Measurements from ENCODE around the gene MSH5. TPM values are rescaled to one million over a fixed set of nuclear protein-coding genes. Genes with fewer than 3 reads are reported as not detected.
A peak's percentile ranks its signal among the peaks of the same experiment; 100 is the strongest.

Gene MSH5
- total and polyA plus RNA-seq, 2 of the 13 experiments (the other 11 are each of a cell fraction or from before 2014, with no cell fraction given): 10.2 to 38.7 TPM

DNA sequence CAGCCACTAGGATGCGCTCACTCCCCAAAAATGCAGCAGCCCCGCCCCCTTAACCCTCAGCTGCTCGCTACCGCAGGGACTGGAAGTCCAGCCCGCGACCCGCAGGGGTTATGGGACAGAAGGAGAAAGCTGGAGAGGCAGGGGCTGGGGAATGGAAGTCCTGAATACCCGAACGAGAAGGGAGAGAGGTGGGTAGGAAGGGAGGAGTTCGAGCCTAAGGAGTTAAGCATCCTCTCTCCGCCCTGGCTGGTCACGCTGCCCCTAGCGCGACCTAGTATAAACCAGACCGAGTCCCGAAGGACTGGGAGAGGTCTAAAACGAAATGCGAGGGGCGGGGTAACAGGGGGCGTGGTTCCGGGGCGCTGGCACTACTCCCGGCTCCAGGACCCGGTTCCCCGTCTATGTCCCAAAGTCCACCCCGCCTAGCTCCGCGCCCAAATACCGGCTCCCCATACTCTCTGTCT is 10.3 kb upstream of the MSH5 start (continued):
- TF ChIP-seq, protein P1, sequence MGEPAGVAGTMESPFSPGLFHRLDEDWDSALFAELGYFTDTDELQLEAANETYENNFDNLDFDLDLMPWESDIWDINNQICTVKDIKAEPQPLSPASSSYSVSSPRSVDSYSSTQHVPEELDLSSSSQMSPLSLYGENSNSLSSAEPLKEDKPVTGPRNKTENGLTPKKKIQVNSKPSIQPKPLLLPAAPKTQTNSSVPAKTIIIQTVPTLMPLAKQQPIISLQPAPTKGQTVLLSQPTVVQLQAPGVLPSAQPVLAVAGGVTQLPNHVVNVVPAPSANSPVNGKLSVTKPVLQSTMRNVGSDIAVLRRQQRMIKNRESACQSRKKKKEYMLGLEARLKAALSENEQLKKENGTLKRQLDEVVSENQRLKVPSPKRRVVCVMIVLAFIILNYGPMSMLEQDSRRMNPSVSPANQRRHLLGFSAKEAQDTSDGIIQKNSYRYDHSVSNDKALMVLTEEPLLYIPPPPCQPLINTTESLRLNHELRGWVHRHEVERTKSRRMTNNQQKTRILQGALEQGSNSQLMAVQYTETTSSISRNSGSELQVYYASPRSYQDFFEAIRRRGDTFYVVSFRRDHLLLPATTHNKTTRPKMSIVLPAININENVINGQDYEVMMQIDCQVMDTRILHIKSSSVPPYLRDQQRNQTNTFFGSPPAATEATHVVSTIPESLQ (CRISPR knock-in tag; conservative IDR thresholded peaks at IDR 0.05): no peak
- TF ChIP-seq RAD51 (IDR thresholded peaks at IDR 0.05; ENCODE audit: borderline replicate concordance) (no peak), ZNF83 (CRISPR knock-in tag; IDR thresholded peaks at IDR 0.05; ENCODE audit: borderline replicate concordance) (no peak), GTF3A (CRISPR knock-in tag; conservative IDR thresholded peaks at IDR 0.05) (no peak), ZNF567 (CRISPR knock-in tag; IDR thresholded peaks at IDR 0.05; ENCODE audit: borderline replicate concordance) (no peak; the same call in 1 of the 2 replicates), JUND (CRISPR knock-in tag; IDR thresholded peaks at IDR 0.05) (0 out of 2 replicates have a peak, but pooled peaks have one; percentile 18), JARID2 (CRISPR knock-in tag; IDR thresholded peaks at IDR 0.05; ENCODE audit: insufficient replicate concordance) (no peak), SCMH1 (CRISPR knock-in tag; IDR thresholded peaks at IDR 0.05; ENCODE audit: borderline replicate concordance) (no peak), RARA (CRISPR knock-in tag; IDR thresholded peaks at IDR 0.05) (peak; percentile 7; the same call in 1 of the 2 replicates), ARNTL (CRISPR knock-in tag; IDR thresholded peaks at IDR 0.05) (peak; percentile 58; the same call in 1 of the 2 replicates), FLYWCH1 (CRISPR knock-in tag; IDR thresholded peaks at IDR 0.05) (peak; percentile 86; the same call in 1 of the 2 replicates), ZNF264 (CRISPR knock-in tag; IDR thresholded peaks at IDR 0.05) (peak; percentile 63), GFI1 (CRISPR knock-in tag; IDR thresholded peaks at IDR 0.05; ENCODE audit: borderline replicate concordance) (peak; percentile 78), GLMP (CRISPR knock-in tag; IDR thresholded peaks at IDR 0.05; ENCODE audit: borderline replicate concordance) (no peak), ZKSCAN8 (CRISPR knock-in tag; IDR thresholded peaks at IDR 0.05; ENCODE audit: borderline replicate concordance) (peak; percentile 70; the same call in 1 of the 2 replicates), NCOA5 (CRISPR knock-in tag; IDR thresholded peaks at IDR 0.05) (no peak), ZSCAN30 (CRISPR knock-in tag; IDR thresholded peaks at IDR 0.05) (no peak), TCF7L2 (IDR thresholded peaks at IDR 0.05; ENCODE audit: low read depth, low read length) (no peak), UBTF (CRISPR knock-in tag; IDR thresholded peaks at IDR 0.05) (peak; percentile 66), ESRRA (CRISPR knock-in tag; IDR thresholded peaks at IDR 0.05; ENCODE audit: low read depth) (no peak), IRF2 (CRISPR knock-in tag; IDR thresholded peaks at IDR 0.05) (peak; percentile 57)
- TF ChIP-seq, protein P2, sequence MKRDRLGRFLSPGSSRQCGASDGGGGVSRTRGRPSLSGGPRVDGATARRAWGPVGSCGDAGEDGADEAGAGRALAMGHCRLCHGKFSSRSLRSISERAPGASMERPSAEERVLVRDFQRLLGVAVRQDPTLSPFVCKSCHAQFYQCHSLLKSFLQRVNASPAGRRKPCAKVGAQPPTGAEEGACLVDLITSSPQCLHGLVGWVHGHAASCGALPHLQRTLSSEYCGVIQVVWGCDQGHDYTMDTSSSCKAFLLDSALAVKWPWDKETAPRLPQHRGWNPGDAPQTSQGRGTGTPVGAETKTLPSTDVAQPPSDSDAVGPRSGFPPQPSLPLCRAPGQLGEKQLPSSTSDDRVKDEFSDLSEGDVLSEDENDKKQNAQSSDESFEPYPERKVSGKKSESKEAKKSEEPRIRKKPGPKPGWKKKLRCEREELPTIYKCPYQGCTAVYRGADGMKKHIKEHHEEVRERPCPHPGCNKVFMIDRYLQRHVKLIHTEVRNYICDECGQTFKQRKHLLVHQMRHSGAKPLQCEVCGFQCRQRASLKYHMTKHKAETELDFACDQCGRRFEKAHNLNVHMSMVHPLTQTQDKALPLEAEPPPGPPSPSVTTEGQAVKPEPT (CRISPR knock-in tag; IDR thresholded peaks at IDR 0.05; ENCODE audit: low read depth): no peak
- TF ChIP-seq, protein P3, sequence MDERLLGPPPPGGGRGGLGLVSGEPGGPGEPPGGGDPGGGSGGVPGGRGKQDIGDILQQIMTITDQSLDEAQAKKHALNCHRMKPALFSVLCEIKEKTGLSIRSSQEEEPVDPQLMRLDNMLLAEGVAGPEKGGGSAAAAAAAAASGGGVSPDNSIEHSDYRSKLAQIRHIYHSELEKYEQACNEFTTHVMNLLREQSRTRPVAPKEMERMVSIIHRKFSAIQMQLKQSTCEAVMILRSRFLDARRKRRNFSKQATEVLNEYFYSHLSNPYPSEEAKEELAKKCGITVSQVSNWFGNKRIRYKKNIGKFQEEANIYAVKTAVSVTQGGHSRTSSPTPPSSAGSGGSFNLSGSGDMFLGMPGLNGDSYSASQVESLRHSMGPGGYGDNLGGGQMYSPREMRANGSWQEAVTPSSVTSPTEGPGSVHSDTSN (CRISPR knock-in tag; IDR thresholded peaks at IDR 0.05): no peak

All from HepG2 (cell line).